Trophoblast cell (in vitro differentiated cells and primary cell): ENCODE measurements around the gene KLRF1.

Experiments used
- DNase-seq, 2 donors: peaks; one replicate each; pipeline ENCODE4 v3.0.0-alpha.2; 2016
- H2AFZ ChIP-seq: 2 replicates; pipeline ENCODE4 v1.6.1; 2013; ENCODE audit warnings: low read length, moderate library complexity, mild to moderate bottlenecking; ENCODE audit not compliant: insufficient read depth, poor library complexity
- H2AK5ac ChIP-seq: 2 replicates; pipeline ENCODE4 v1.6.1; 2013; ENCODE audit warnings: mild to moderate bottlenecking, low read length
- H2BK120ac ChIP-seq: 2 replicates; pipeline ENCODE4 v1.6.1; 2013; ENCODE audit warnings: low read length, mild to moderate bottlenecking, moderate library complexity; ENCODE audit not compliant: insufficient read depth, poor library complexity
- H2BK12ac ChIP-seq: 2 replicates; pipeline ENCODE4 v1.6.1; 2013; ENCODE audit warnings: mild to moderate bottlenecking, low read length, moderate library complexity
- H2BK5ac ChIP-seq: 2 replicates; pipeline ENCODE4 v1.6.1; 2013; ENCODE audit warnings: low read length, low read depth, moderate library complexity, mild to moderate bottlenecking; ENCODE audit not compliant: poor library complexity
- H3K14ac ChIP-seq: 2 replicates; pipeline ENCODE4 v1.6.1; 2013; ENCODE audit warnings: mild to moderate bottlenecking, low read length
- H3K18ac ChIP-seq: 2 replicates; pipeline ENCODE4 v1.6.1; 2013; ENCODE audit warnings: mild to moderate bottlenecking, low read length
- H3K23ac ChIP-seq: 2 replicates; pipeline ENCODE4 v1.6.1; 2013; ENCODE audit warnings: low read length
- H3K27ac ChIP-seq: 2 replicates; pipeline ENCODE4 v1.5.1; 2013; ENCODE audit warnings: low read depth, mild to moderate bottlenecking, inconsistent platforms, low read length, moderate library complexity
- H3K27me3 ChIP-seq: 2 replicates; pipeline ENCODE4 v1.6.1; 2013; ENCODE audit warnings: inconsistent platforms, mild to moderate bottlenecking, low read length, moderate library complexity; ENCODE audit not compliant: insufficient read depth
- H3K36me3 ChIP-seq, 2 experiments: 1 replicate in 1 of 2; 2 replicates in 1 of 2; pipeline ENCODE4 v1.6.1; 2013; ENCODE audit warnings: low read length in 2 of 2, mild to moderate bottlenecking in 2 of 2, moderate library complexity in 1 of 2; ENCODE audit not compliant: insufficient read depth in 2 of 2, control insufficient read depth in 1 of 2
- H3K4ac ChIP-seq: 2 replicates; pipeline ENCODE4 v1.6.1; 2013; ENCODE audit warnings: low read depth, mild to moderate bottlenecking, low read length, moderate library complexity
- H3K4me1 ChIP-seq, 2 experiments: 1 replicate in 1 of 2; 2 replicates in 1 of 2; pipeline ENCODE4 v1.6.1; 2013; ENCODE audit warnings: low read length in 2 of 2, mild to moderate bottlenecking in 2 of 2, moderate library complexity in 1 of 2; ENCODE audit not compliant: insufficient read depth in 2 of 2, control insufficient read depth in 1 of 2
- H3K4me2 ChIP-seq: 2 replicates; pipeline ENCODE4 v1.6.1; 2013; ENCODE audit warnings: inconsistent platforms, mild to moderate bottlenecking, low read length, moderate library complexity
- H3K4me3 ChIP-seq: 2 replicates; pipeline ENCODE4 v1.5.1; 2013; ENCODE audit warnings: mild to moderate bottlenecking, low read depth, low read length, inconsistent platforms
- H3K79me1 ChIP-seq: one replicate; pipeline ENCODE4 v1.6.1; 2013; ENCODE audit warnings: low read length
- H3K79me2 ChIP-seq: 2 replicates; pipeline ENCODE4 v1.6.1; 2013; ENCODE audit warnings: low read length, mild to moderate bottlenecking; ENCODE audit not compliant: control insufficient read depth, insufficient read depth, poor library complexity
- H3K9ac ChIP-seq: 2 replicates; pipeline ENCODE4 v1.6.1; 2013; ENCODE audit warnings: mild to moderate bottlenecking, low read length
- H3K9me3 ChIP-seq: 2 replicates; pipeline ENCODE4 v1.6.1; 2013; ENCODE audit warnings: low read depth, mild to moderate bottlenecking, control low read depth, inconsistent platforms, low read length; ENCODE audit not compliant: insufficient read depth
- H4K12ac ChIP-seq: 2 replicates; pipeline ENCODE4 v1.6.1; 2013; ENCODE audit warnings: low read depth, mild to moderate bottlenecking, low read length, moderate library complexity
- H4K8ac ChIP-seq: 2 replicates; pipeline ENCODE4 v1.6.1; 2013; ENCODE audit warnings: low read depth, mild to moderate bottlenecking, low read length, moderate library complexity
- H4K91ac ChIP-seq: one replicate; pipeline ENCODE4 v1.6.1; 2013; ENCODE audit warnings: low read depth, mild to moderate bottlenecking, low read length, moderate library complexity
- WGBS: extraction: QIAGEN DNeasy Blood & Tissue Kit; methylation state at CpG from one replicate; pipeline ENCODE4 v1.1.7; 2013; ENCODE audit warnings: missing lambda C conversion rate; ENCODE audit not compliant: insufficient read length, insufficient coverage; ENCODE audit errors: extremely low coverage; 5-methylcytosine and 5-hydroxymethylcytosine counted together

Gene KLRF1

DNA sequence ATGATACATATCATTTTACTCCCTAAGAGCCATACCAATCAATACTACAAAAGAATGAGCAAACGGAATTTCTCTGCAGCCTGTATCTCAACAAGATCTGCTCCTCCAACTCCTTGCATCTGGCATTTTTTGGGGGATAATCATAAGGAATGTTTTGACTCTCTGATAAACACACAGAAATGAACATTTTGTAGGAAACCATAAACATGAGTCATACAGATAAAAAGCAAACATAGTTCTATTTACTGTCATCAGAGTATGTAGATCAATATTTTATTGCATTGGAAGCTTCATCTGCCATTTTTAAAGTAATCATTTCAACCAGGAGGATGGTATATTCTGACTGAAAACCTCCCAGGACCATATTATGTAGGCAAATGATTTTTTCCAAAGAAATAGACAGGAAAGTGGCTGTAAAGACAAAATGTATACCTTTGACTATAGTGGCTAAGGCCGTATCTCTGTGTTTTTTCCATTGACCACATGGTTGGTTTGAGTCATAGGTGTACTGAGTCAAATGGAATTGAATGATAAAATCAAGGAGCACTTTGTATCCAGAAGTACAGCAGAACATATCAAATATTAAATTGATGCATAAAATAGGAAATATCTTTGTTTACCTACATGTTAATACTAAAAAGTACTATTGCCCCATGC is 34.2 kb upstream of the KLRF1 start:
- no peak overlapping the region for H3K14ac ChIP-seq
- no peak overlapping the region for H2AFZ ChIP-seq
- no peak overlapping the region for H4K91ac ChIP-seq
- H3K27ac ChIP-seq = no peak overlapping the region
- H2AK5ac ChIP-seq = no peak overlapping the region
- H3K4me3 ChIP-seq = no peak overlapping the region
- no peaks in the 10 kb centered on the region for H3K79me1 ChIP-seq
- DNase-seq = peak; percentile 9 to 81
- no peak overlapping the region for H3K4me2 ChIP-seq
- H3K4ac ChIP-seq = no peak overlapping the region
- WGBS = no CpG with 5 or more reads among the region's 2 CpGs
- no peaks in the 10 kb centered on the region for H3K4me1 ChIP-seq
- no peaks in the 10 kb centered on the region for H3K27me3 ChIP-seq
- no peak overlapping the region for H3K23ac ChIP-seq
- H3K9ac ChIP-seq = no peak overlapping the region
- no peaks in the 10 kb centered on the region for H3K36me3 ChIP-seq
- no peak overlapping the region for H2BK5ac ChIP-seq
- H3K18ac ChIP-seq = no peak overlapping the region
- H3K9me3 ChIP-seq = no peaks in the 10 kb centered on the region
- no peaks in the 10 kb centered on the region for H3K79me2 ChIP-seq
- H2BK12ac ChIP-seq = no peak overlapping the region
- H2BK120ac ChIP-seq = no peak overlapping the region
- no peak overlapping the region for H4K12ac ChIP-seq
- H4K8ac ChIP-seq = no peak overlapping the region

DNA sequence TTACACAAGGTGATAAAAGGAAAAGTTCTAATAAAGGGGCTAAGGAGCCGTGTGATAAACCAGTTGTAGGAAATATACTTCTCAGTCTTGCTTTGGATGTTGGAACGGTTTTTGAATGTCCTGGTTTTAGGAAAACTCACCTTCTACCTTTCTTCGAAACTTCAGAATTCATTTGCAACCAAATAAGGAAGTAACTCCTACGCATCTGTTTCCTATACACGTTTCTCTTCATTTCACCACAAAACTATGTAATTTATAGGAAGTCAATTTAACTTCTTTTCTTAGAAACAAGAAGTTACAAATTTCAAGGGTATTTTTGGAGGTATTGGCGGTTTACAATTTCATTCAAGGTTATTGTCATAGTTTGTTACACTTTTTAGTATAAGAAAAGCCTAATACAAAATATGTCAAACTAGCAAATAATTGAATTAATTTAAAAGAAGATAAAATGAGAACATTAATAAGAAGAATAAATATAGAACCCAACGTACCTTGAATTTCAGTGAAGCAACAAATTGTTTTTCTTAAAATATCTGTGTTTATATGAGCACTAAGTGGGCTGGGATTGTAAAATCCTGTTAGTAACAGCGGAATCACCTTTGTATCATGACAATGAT is 33.4 kb upstream of the KLRF1 start:
- no peak overlapping the region for H3K9ac ChIP-seq
- no peak overlapping the region for H3K23ac ChIP-seq
- H3K79me2 ChIP-seq = no peaks in the 10 kb centered on the region
- no peaks in the 10 kb centered on the region for H3K36me3 ChIP-seq
- H3K14ac ChIP-seq = no peak overlapping the region
- no peak overlapping the region for H2BK12ac ChIP-seq
- no peak overlapping the region for H2BK120ac ChIP-seq
- H2AK5ac ChIP-seq = no peak overlapping the region
- H4K91ac ChIP-seq = no peak overlapping the region
- DNase-seq = peak in 1 of 2 donors; percentile 35
- H2AFZ ChIP-seq = no peak overlapping the region
- H3K79me1 ChIP-seq = no peaks in the 10 kb centered on the region
- no CpG with 5 or more reads among the region's 8 CpGs for WGBS
- H3K18ac ChIP-seq = no peak overlapping the region
- H3K27ac ChIP-seq = no peak overlapping the region
- H3K4ac ChIP-seq = no peak overlapping the region
- no peak overlapping the region for H4K8ac ChIP-seq
- no peak overlapping the region for H2BK5ac ChIP-seq
- no peaks in the 10 kb centered on the region for H3K4me1 ChIP-seq
- no peak overlapping the region for H3K4me3 ChIP-seq
- no peaks in the 10 kb centered on the region for H3K27me3 ChIP-seq
- no peak overlapping the region for H4K12ac ChIP-seq
- no peaks in the 10 kb centered on the region for H3K9me3 ChIP-seq
- H3K4me2 ChIP-seq = no peak overlapping the region

DNA sequence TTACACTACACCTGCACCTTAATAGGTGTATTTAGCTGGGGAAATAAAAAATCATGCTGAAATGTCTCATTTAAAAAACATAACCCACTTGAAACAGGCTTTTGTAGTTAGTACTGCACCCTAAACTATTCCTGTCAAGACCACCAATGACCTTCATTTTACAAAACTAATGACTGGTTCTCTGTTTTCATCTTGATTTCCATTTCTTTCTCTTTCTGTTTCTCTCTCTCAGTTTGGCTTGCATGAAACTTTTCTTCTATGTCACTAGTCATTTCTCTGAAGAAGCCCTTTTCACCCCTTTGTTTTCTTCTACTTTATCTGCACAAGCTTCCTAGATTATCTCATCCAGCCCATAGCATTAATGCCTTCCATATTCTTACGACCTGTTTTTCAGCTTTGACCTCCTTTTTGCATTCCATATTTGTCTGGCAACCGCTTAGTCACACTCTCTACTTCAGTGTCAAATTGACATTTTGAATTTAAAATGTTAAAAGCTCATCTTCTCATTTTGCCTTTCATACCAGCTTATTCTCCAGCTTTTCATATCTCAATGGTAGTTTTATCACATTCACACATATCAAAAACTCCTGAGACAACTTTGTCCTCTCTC is 32.7 kb upstream of the KLRF1 start:
- Histone ChIP-seq H3K4me1 (no peaks in the 10 kb centered on the region), H4K91ac (no peak overlapping the region), H4K8ac (no peak overlapping the region), H3K4ac (no peak overlapping the region), H3K4me2 (no peak overlapping the region), H2AFZ (no peak overlapping the region), H3K14ac (no peak overlapping the region), H3K79me2 (no peaks in the 10 kb centered on the region), H3K9me3 (no peaks in the 10 kb centered on the region), H3K18ac (no peak overlapping the region), H3K9ac (no peak overlapping the region), H3K23ac (no peak overlapping the region), H2BK5ac (no peak overlapping the region), H3K27me3 (no peaks in the 10 kb centered on the region), H3K36me3 (no peaks in the 10 kb centered on the region), H3K4me3 (no peak overlapping the region), H2BK12ac (no peak overlapping the region), H4K12ac (no peak overlapping the region), H3K79me1 (no peaks in the 10 kb centered on the region), H2AK5ac (no peak overlapping the region), H2BK120ac (no peak overlapping the region), H3K27ac (no peak overlapping the region)
- DNase-seq = peak; percentile 36 to 89
- WGBS = no CpG with 5 or more reads among the region's 2 CpGs

DNA sequence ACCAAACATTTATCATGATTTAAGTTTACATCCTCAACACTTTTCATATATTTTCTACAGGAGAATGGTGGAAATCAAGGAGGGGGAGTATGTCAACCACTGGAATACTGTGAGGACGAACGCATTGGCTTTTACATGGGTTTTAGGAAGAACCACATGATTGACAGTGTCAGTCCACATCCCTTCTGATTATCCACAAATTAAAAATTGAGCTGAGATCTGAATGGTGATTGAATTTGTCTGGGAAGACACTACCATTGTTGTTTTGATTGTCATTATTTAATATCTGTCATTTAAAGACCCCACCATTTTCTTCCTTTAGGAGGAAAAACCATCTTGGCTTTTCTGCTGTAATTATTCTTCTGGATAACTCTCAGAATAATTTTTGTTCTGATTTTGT is 31.3 kb upstream of the KLRF1 start:
- Histone ChIP-seq H2BK120ac (no peak overlapping the region), H3K27ac (no peak overlapping the region), H3K18ac (no peak overlapping the region), H3K14ac (no peak overlapping the region), H3K9ac (no peak overlapping the region), H3K4ac (no peak overlapping the region), H3K79me1 (no peaks in the 10 kb centered on the region), H2AFZ (no peak overlapping the region), H3K4me3 (no peak overlapping the region), H3K23ac (no peak overlapping the region), H3K79me2 (no peaks in the 10 kb centered on the region), H2AK5ac (no peak overlapping the region), H4K8ac (no peak overlapping the region), H3K27me3 (no peaks in the 10 kb centered on the region), H2BK12ac (no peak overlapping the region), H3K4me2 (no peak overlapping the region), H3K9me3 (no peaks in the 10 kb centered on the region), H2BK5ac (no peak overlapping the region), H3K4me1 (no peaks in the 10 kb centered on the region), H4K12ac (no peak overlapping the region), H3K36me3 (no peaks in the 10 kb centered on the region), H4K91ac (no peak overlapping the region)
- DNase-seq = no peak
- WGBS = no CpG with 5 or more reads among the region's 2 CpGs
